Astrocyte of the spinal cord (primary cell): Measurements from ENCODE around the gene CENPVL3.

ENCODE experiments used
- DNase-seq: peaks from one replicate; pipeline ENCODE4 v3.0.0; 2011; ENCODE audit warnings: low read depth, low spot score
- H3K4me3 ChIP-seq: 2 replicates; pipeline ENCODE4 v1.5.1; 2011; ENCODE audit warnings: low read depth, mild to moderate bottlenecking, low read length, moderate library complexity
- CTCF ChIP-seq: IDR thresholded peaks from 2 replicates; pipeline ENCODE4 v1.5.1; 2012; ENCODE audit warnings: low read depth, mild to moderate bottlenecking, low read length, inconsistent platforms
- in situ Hi-C: cut with HindIII; loops from 2 replicates; pipeline ENCODE4 v1.10.0; 2017; ENCODE audit warnings: low sequenced_read_pairs

The CENPVL3 gene

GRCh38 chrX:51608126-51608525 lies 10.6 kb downstream of the CENPVL3 start:
- no peak for TF ChIP-seq CTCF
- H3K4me3 ChIP-seq: no peak overlapping the region
- DNase-seq: no peak
- in situ Hi-C loops: no loop called here

GRCh38 chrX:51606446-51606845 lies 12.3 kb downstream of the CENPVL3 start:
- no peak for TF ChIP-seq CTCF
- no peak for DNase-seq
- in situ Hi-C loops: no loop called here
- no peak overlapping the region for H3K4me3 ChIP-seq

GRCh38 chrX:51598899-51599298 lies 19.8 kb downstream of the CENPVL3 start:
- DNase-seq: no peak
- TF ChIP-seq CTCF: no peak
- in situ Hi-C loops: no loop called here
- no peak overlapping the region for H3K4me3 ChIP-seq

- TF ChIP-seq CTCF: no peak
- in situ Hi-C loops: no loop called here
- no peak overlapping the region for H3K4me3 ChIP-seq
- no peak for DNase-seq
These were observed 46.8 kb downstream of the CENPVL3 start for GRCh38 chrX:51571874-51572273.

GRCh38 chrX:51569561-51569960 lies 49.2 kb downstream of the CENPVL3 start:
- TF ChIP-seq CTCF: no peak
- no peak overlapping the region for H3K4me3 ChIP-seq
- in situ Hi-C loops: no loop called here
- no peak for DNase-seq

- H3K4me3 ChIP-seq: no peak overlapping the region
- DNase-seq: peak; percentile 45
- in situ Hi-C loops: no loop called here
- TF ChIP-seq CTCF: no peak
These were observed 50.1 kb downstream of the CENPVL3 start for GRCh38 chrX:51568586-51568985.
